VCaP (cell line): ENCODE data around the gene SMURF2.
"Not testable (repeated sequence)": the region's sequence is repeated elsewhere in the genome, so short reads cannot be mapped to it uniquely, and the experiment has no call there.

ENCODE experiments used
- H3K27ac ChIP-seq: fragments of 450-650 bp; 2 replicates; pipeline ENCODE4 v1.5.1; 2017
- CTCF ChIP-seq: fragments of 450-650 bp; conservative IDR thresholded peaks from 2 replicates; pipeline ENCODE4 v1.5.1; 2017; ENCODE audit warnings: mild to moderate bottlenecking, moderate library complexity

The SMURF2 gene

GRCh38 chr17:64608571-64608981 lies 53.5 kb downstream of the SMURF2 start:
- TF ChIP-seq CTCF = no peak

DNA sequence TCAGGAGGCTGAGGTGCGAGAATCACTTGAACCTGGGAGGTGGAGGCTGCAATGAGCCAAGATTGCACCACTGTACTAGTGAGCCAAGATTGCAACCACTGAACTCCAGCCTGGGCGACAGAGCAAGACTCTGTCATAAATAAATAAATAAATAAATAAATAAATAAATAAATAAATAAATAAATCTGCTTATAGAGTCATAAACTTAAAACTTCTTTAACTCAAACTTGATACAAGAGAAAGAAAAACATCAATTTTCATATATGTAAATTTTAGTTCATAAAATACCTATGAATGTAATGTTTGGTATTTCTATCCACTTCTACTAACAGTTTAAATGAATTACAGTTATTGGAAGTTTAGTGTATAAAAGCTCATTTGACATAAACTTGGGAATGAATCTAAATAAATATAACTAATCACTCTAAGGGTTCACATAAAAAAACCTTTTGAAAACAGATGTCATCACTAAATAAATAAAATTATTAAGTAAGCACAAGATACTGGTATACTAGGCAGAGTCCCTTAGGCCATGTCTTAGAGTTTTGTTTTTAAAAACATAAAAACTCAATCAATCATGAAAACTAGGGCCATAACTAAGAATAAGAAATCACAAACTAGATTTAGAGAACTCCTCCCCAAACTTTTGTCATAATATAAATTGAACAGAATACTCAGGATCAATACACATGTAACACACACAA lies 54.1 kb downstream of the SMURF2 start:
- TF ChIP-seq CTCF = no peak
- H3K27ac ChIP-seq = no peak overlapping the region

More at GRCh38 chr17:64608571-64608981, 53.5 kb downstream of the SMURF2 start:
- H3K27ac ChIP-seq = no peak overlapping the region

- not testable (repeated sequence) for H3K27ac ChIP-seq
These were observed 57.6 kb downstream of the SMURF2 start for GRCh38 chr17:64604532-64604931.

- no peak for TF ChIP-seq CTCF
- H3K27ac ChIP-seq = no peak overlapping the region
These were observed 58.1 kb downstream of the SMURF2 start for GRCh38 chr17:64603987-64604386.

DNA sequence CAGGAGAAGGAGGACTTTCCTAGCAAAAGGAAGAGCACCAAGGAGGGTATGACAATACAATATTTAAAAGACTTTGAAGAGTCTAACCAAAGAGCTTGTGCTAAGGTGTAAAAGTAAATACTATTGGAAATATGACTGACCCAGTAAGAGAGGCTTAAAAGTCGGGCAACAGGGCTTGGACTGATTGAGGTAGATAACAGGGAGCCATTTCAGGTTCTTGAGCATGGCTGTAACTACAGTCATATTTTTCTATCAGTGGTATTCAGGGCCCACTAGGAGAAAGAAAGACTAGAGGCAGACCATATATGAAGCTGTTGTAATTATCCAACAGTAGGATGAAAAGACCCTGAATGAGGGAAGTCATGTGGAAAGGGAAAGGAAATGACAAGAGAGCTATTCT lies 62.3 kb downstream of the SMURF2 start:
- TF ChIP-seq CTCF = no peak
- H3K27ac ChIP-seq = no peak overlapping the region

GRCh38 chr17:64599187-64599676 lies 62.9 kb downstream of the SMURF2 start:
- no peak for TF ChIP-seq CTCF
- H3K27ac ChIP-seq = no peak overlapping the region

DNA sequence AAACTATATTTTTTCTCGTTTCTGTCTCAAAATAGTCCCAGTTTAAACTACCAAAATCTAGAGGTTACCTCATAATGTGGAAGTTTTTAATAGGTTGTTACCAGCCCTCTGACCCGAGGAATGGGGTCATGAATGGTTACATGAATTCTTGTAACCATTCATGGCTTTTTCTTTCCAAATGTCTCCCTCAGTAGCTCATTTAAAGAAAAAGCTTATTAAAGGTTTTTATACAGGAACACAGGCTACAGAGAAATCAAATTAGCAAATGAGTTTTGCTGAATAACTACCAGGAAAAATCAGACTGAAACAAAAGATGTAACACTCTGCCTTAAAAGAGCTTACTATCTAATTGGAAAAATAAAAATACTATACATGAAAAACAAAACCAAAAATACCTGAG lies 63.4 kb downstream of the SMURF2 start:
- no peak for TF ChIP-seq CTCF
- H3K27ac ChIP-seq = no peak overlapping the region

GRCh38 chr17:64596988-64597387 lies 65.1 kb downstream of the SMURF2 start:
- TF ChIP-seq CTCF = no peak
- H3K27ac ChIP-seq = no peak overlapping the region
